Upper lobe of left lung (tissue), 6 donors: ENCODE results near the gene ATOX1. TPM values are rescaled to one million over a fixed set of nuclear protein-coding genes. Genes with fewer than 3 reads are reported as not detected.

Experiments used
- ATAC-seq, 2 donors: fragments of 200-7000 bp; cut with Tn5 transposase; one replicate each; pipeline ENCODE4 v1.9.1; 2022; ENCODE audit warnings: mild to moderate bottlenecking in 2 of 2, moderate library complexity in 2 of 2; ENCODE audit not compliant: low FRiP score in 2 of 2
- DNase-seq, 2 donors: peaks; one replicate each; pipeline ENCODE4 v3.0.0-alpha.2; 2019 to 2020
- H3K27ac ChIP-seq, 4 donors: fragments of 200-600 bp; sonication (generic); one replicate each; pipeline ENCODE4 v1.5.1; 2016 to 2019
- H3K27me3 ChIP-seq, 4 donors: fragments of 200-600 bp; sonication (generic); one replicate each; pipeline ENCODE4 v1.5.1; 2017 to 2019
- H3K36me3 ChIP-seq, 4 donors: fragments of 200-600 bp; sonication (generic); one replicate each; pipeline ENCODE4 v1.5.1; 2016 to 2019
- H3K4me1 ChIP-seq, 4 donors: fragments of 200-600 bp; sonication (generic); one replicate each; pipeline ENCODE4 v1.5.1; 2018 to 2019
- H3K4me3 ChIP-seq, 4 donors: fragments of 200-600 bp; sonication (generic); one replicate each; pipeline ENCODE4 v1.5.1; 2017 to 2019; ENCODE audit warnings: mild to moderate bottlenecking in 2 of 4, moderate library complexity in 1 of 4
- H3K9me3 ChIP-seq, 4 donors: fragments of 200-600 bp; sonication (generic); one replicate each; pipeline ENCODE4 v1.5.1; 2018 to 2019
- EP300 ChIP-seq, 4 donors: sonication (generic); formaldehyde crosslinking; IDR thresholded peaks; one replicate each; pipeline ENCODE4 v1.5.1; 2017; ENCODE audit warnings: antibody characterized with exemption in 4 of 4, control low read depth in 2 of 4
- POLR2A ChIP-seq, 4 donors: fragments of 450-650 bp; IDR thresholded peaks; one replicate each; pipeline ENCODE4 v1.5.1; 2016 to 2017; ENCODE audit warnings: antibody characterized with exemption in 4 of 4, mild to moderate bottlenecking in 2 of 4
- POLR2AphosphoS5 ChIP-seq, 2 donors: sonication (generic); formaldehyde crosslinking; IDR thresholded peaks; one replicate each; pipeline ENCODE4 v1.5.1; 2017; ENCODE audit warnings: antibody characterized with exemption in 2 of 2
- WGBS, 2 donors: methylation state at CpG; one replicate each; pipeline ENCODE4 v1.1.5; 2017 to 2018; 5-methylcytosine and 5-hydroxymethylcytosine counted together
- total RNA-seq, 6 donors: library from RNA; depleted of rRNA in 4 of 6; stranded (reverse); fragments of >200 nt in 4 of 6; gene quantifications; one replicate each; pipeline versions ENCODE4 v1.1.0 to v1.2.1, GENCODE V29; 2016 to 2021
- TF ChIP-seq, protein P1 (sequence below), 6 experiments: fragments of 450-650 bp in 4 of 6; fragments of 200-600 bp in 2 of 6; sonication (generic) in 2 of 6; IDR thresholded peaks; one replicate each; pipeline ENCODE4 v1.5.1; 2016 to 2019; ENCODE audit warnings: antibody characterized with exemption in 6 of 6
- donor health status: DM: no; HTN: no; CAD: no; lungs with moderate emphysema.
- donor health status: DM: no; HTN: yes; CAD: no; lungs with severe emphysema.

The ATOX1 gene
- total RNA-seq, 6 donors from 2014 or later, result 57.6 to 87.0 (median 66.9) TPM

DNA sequence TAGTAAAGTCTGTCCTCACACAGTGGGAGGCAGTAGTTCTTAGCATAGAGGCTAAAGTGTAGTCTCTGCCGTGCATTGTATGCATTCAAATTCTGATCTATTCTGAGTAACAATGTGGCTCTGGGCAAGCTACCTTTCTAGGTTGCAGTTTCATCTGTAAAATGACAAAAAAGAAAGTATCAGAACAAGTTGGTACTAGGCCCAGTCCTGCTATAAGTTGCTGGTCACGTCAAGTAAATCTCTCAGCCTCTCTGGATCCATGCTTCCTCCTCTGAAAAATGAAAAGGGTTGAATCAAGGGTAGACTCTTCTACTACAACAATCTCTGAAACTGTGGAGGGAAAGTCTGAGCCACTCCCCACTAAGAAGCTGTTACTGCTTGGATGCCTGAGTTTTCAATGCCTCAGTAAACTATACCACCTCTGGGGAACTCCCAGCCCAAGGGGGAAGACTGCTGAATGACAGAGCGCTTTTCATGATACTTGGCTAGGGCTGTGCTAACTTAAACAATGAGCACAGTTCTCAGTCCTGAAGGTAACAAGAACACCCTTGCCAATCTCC is 37.3 kb downstream of the ATOX1 start:
- Histone ChIP-seq H3K4me3 (no peak overlapping the region), H3K27ac (no peak overlapping the region), H3K9me3 (no peaks in the 10 kb centered on the region), H3K4me1 (peaks cover 8 to 22% (median 19%) of the 10 kb centered on the region in 4 donors), H3K36me3 (no peaks in the 10 kb centered on the region), H3K27me3 (no peaks in the 10 kb centered on the region)
- DNase-seq (no peak), ATAC-seq (no peak)
- WGBS, 2 donors, result 65 to 73% methylated on average over 3 of the region's 3 CpGs
- TF ChIP-seq EP300 (IDR thresholded peaks at IDR 0.05), result no peak
- no peak for TF ChIP-seq POLR2AphosphoS5 (IDR thresholded peaks at IDR 0.05)
- no peak for TF ChIP-seq POLR2A (IDR thresholded peaks at IDR 0.05)
- TF ChIP-seq, protein P1, sequence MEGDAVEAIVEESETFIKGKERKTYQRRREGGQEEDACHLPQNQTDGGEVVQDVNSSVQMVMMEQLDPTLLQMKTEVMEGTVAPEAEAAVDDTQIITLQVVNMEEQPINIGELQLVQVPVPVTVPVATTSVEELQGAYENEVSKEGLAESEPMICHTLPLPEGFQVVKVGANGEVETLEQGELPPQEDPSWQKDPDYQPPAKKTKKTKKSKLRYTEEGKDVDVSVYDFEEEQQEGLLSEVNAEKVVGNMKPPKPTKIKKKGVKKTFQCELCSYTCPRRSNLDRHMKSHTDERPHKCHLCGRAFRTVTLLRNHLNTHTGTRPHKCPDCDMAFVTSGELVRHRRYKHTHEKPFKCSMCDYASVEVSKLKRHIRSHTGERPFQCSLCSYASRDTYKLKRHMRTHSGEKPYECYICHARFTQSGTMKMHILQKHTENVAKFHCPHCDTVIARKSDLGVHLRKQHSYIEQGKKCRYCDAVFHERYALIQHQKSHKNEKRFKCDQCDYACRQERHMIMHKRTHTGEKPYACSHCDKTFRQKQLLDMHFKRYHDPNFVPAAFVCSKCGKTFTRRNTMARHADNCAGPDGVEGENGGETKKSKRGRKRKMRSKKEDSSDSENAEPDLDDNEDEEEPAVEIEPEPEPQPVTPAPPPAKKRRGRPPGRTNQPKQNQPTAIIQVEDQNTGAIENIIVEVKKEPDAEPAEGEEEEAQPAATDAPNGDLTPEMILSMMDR (IDR thresholded peaks at IDR 0.05), result no peak

DNA sequence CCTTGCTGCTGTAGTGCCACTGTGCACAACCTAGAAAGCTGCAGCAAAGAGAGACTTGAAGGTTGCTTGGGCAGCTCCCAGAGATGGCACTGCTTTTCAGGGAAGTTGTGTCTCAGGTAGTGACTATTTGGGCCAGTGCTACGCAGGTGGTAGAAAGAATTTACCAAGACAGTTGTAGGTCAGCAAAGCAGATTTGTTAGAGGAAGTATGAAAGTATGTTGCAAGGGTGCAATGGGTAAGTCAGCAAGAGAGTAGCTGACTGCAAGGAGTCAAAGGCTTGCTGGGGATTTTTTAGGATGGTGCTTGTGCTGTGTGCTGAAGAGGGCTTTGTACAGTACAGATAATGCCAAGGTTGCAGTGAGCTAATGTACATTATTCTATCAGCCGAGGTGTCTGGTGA is 38.2 kb downstream of the ATOX1 start:
- TF ChIP-seq EP300 (IDR thresholded peaks at IDR 0.05), result no peak
- TF ChIP-seq, protein P1 (IDR thresholded peaks at IDR 0.05), result no peak
- TF ChIP-seq POLR2AphosphoS5 (IDR thresholded peaks at IDR 0.05), result no peak
- TF ChIP-seq POLR2A (IDR thresholded peaks at IDR 0.05), result no peak
- DNase-seq (no peak), ATAC-seq (no peak)
- no peaks in the 10 kb centered on the region for H3K9me3 ChIP-seq
- no peaks in the 10 kb centered on the region for H3K27me3 ChIP-seq
- peaks cover 8 to 22% (median 19%) of the 10 kb centered on the region in 4 donors for H3K4me1 ChIP-seq
- no peaks in the 10 kb centered on the region for H3K36me3 ChIP-seq
- no peak overlapping the region for H3K4me3 ChIP-seq
- H3K27ac ChIP-seq, result peak overlapping the region in 1 of 4 donors; percentile 45
- WGBS, 2 donors, result 86 to 97% methylated on average over 2 of the region's 2 CpGs

DNA sequence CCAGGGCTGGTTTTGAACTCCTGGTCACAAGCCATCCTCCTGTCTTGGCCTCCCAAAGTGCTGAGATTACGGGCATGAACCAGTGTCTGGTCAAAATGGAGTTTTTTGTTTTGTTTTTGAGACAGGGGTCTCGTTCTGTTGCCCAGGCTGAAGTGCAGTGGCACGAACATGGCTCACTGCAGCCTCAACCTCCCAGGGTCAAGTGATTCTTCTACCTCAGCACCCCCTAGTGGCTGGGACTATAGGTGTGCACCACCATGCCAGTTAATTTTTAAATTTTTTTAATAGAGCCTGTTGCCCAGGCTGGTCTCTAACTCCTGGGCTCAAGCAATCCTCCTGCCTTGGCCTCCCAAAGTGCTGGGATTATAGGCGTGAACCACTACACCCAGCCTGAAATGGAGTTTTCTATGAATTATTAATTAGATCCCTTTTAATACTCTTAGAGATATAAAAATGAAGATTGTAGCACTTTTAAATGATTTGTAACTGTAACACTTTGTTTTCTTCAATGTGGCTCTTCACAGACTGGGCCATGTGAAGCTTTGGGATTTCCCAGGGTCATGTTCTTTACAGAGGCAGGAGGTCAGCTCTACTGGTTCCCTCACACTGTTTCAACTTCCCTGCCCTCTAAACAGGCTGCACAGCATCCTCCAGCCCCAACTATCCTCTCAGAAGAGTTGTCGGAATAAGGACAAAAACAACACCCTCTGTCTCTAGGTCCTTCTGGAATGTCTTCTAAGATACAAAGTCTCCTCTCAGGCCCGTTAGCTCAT is 39.0 kb downstream of the ATOX1 start:
- no peak overlapping the region for H3K4me3 ChIP-seq
- no peaks in the 10 kb centered on the region for H3K9me3 ChIP-seq
- no peaks in the 10 kb centered on the region for H3K27me3 ChIP-seq
- TF ChIP-seq, protein P1 (IDR thresholded peaks at IDR 0.05), result peak; percentile 40 to 54 (median 48)
- TF ChIP-seq EP300 (IDR thresholded peaks at IDR 0.05), result no peak
- ATAC-seq, result peak in 1 of 2 donors; percentile 74
- 83 to 89% methylated on average over 6 of the region's 6 CpGs for WGBS, 2 donors
- H3K27ac ChIP-seq, result peak overlapping the region in 3 of 4 donors; percentile 9 to 71 (median 45)
- no peaks in the 10 kb centered on the region for H3K36me3 ChIP-seq
- H3K4me1 ChIP-seq, result peaks cover 8 to 22% (median 19%) of the 10 kb centered on the region in 4 donors
- no peak for DNase-seq

DNA sequence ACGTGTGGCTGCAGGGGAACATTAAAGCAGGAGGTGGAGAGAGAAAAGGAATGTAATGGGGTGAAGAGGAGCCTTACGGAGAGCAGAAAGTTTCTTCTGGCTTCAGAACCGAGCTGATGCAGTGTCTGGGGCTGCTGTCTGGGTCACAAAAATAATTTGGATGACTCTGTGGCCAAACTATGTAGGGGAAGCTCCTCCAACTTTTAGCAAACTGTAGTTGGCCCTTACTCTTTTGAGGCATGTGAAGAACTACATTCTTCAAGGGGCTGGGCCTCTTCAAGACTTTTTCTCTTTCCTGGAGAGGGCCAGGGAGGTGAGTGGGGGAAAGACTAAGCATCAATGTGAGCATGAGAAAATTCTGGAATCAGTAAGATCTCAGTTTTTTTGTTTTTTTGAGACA is 39.8 kb downstream of the ATOX1 start:
- no peak for TF ChIP-seq POLR2A (IDR thresholded peaks at IDR 0.05)
- TF ChIP-seq EP300 (IDR thresholded peaks at IDR 0.05), result no peak
- TF ChIP-seq POLR2AphosphoS5 (IDR thresholded peaks at IDR 0.05), result no peak
- TF ChIP-seq, protein P1 (IDR thresholded peaks at IDR 0.05), result no peak
- no peak for DNase-seq
- Histone ChIP-seq H3K4me1 (peaks cover 8 to 22% (median 19%) of the 10 kb centered on the region in 4 donors), H3K27me3 (no peaks in the 10 kb centered on the region), H3K9me3 (no peaks in the 10 kb centered on the region), H3K36me3 (no peaks in the 10 kb centered on the region), H3K4me3 (no peak overlapping the region), H3K27ac (peak overlapping the region in 3 of 4 donors; percentile 35 to 71 (median 45))
- ATAC-seq, result peak; percentile 70 to 92
- whole genome bisulfite sequencing, 2 donors, result 47 to 54% methylated on average over 3 of the region's 3 CpGs
